WTC11 (cell line): Measurements from ENCODE around the gene DCBLD2. TPM values are rescaled to one million over a fixed set of nuclear protein-coding genes. Genes with fewer than 3 reads are reported as not detected.

Experiments
- ATAC-seq: fragments of 200-7000 bp; cut with Tn5 transposase; 2 replicates; pipeline ENCODE4 v1.10.0; 2021; ENCODE audit warnings: mild to moderate bottlenecking, moderate library complexity
- CTCF ChIA-PET: fragments of 300-600 bp; sonication (Branson Sonifier 250); formaldehyde crosslinking; loops from one replicate; lab custom pipeline; 2021; ENCODE audit warnings: antibody characterized with exemption; lab: Charles Lee
- POLR2A ChIA-PET: fragments of 350-600 bp; sonication (Branson Sonifier 250); formaldehyde crosslinking; loops from one replicate; lab custom pipeline; 2021; ENCODE audit warnings: antibody characterized with exemption; lab: Charles Lee
- DNase-seq: peaks from one replicate; pipeline ENCODE4 v3.0.0; 2021; ENCODE audit warnings: low spot score
- H3K27ac Mint-ChIP-seq: 2 replicates; pipeline ENCODE4 v1.8.0; 2021; ENCODE audit warnings: mixed read lengths
- H3K27me3 Mint-ChIP-seq: 2 replicates; pipeline ENCODE4 v1.8.0; 2021; ENCODE audit warnings: low read depth, mild to moderate bottlenecking, moderate library complexity, mixed read lengths
- H3K36me3 Mint-ChIP-seq: 2 replicates; pipeline ENCODE4 v1.8.0; 2021; ENCODE audit warnings: mixed read lengths
- H3K4me1 Mint-ChIP-seq: 2 replicates; pipeline ENCODE4 v1.8.0; 2022; ENCODE audit warnings: mixed read lengths
- H3K4me3 Mint-ChIP-seq: 2 replicates; pipeline ENCODE4 v1.8.0; 2021; ENCODE audit warnings: mild to moderate bottlenecking, moderate library complexity, mixed read lengths
- H3K9me3 Mint-ChIP-seq: 2 replicates; pipeline ENCODE4 v1.8.0; 2021; ENCODE audit warnings: mixed read lengths
- AFF4 ChIP-seq: sonication (generic); formaldehyde crosslinking; IDR thresholded peaks from 2 replicates; pipeline ENCODE4 v1.8.1; 2023; ENCODE audit warnings: mild to moderate bottlenecking, missing genetic modification reagents, borderline replicate concordance
- ARID4B ChIP-seq: sonication (generic); formaldehyde crosslinking; IDR thresholded peaks from 2 replicates; pipeline ENCODE4 v1.8.0; 2023; ENCODE audit warnings: missing genetic modification reagents, mild to moderate bottlenecking, borderline replicate concordance
- ATF3 ChIP-seq: sonication (generic); formaldehyde crosslinking; conservative IDR thresholded peaks from 2 replicates; pipeline ENCODE4 v1.8.1; 2022; ENCODE audit warnings: mild to moderate bottlenecking, missing genetic modification reagents
- CREB1 ChIP-seq: sonication (generic); formaldehyde crosslinking; IDR thresholded peaks from 2 replicates; pipeline ENCODE4 v1.8.0; 2023; ENCODE audit warnings: mild to moderate bottlenecking, missing genetic modification reagents
- GABPB1 ChIP-seq: sonication (generic); formaldehyde crosslinking; IDR thresholded peaks from 2 replicates; pipeline ENCODE4 v1.8.1; 2023; ENCODE audit warnings: mild to moderate bottlenecking, missing genetic modification reagents
- NFE2L1 ChIP-seq: sonication (generic); formaldehyde crosslinking; IDR thresholded peaks from 2 replicates; pipeline ENCODE4 v1.8.1; 2023; ENCODE audit warnings: missing genetic modification reagents
- NR1H2 ChIP-seq: sonication (generic); formaldehyde crosslinking; IDR thresholded peaks from 2 replicates; pipeline ENCODE4 v1.9.0; 2021; ENCODE audit warnings: mild to moderate bottlenecking, moderate library complexity, missing genetic modification reagents
- OVOL2 ChIP-seq: fragments of 250-450 bp; sonication (Bioruptor Pico); IDR thresholded peaks from 2 replicates; pipeline ENCODE4 v1.9.0; 2021; ENCODE audit warnings: mild to moderate bottlenecking, borderline replicate concordance
- PRRX2 ChIP-seq: fragments of 250-450 bp; sonication (Bioruptor Pico); IDR thresholded peaks from 2 replicates; pipeline ENCODE4 v1.8.0; 2021; ENCODE audit warnings: mild to moderate bottlenecking
- SMAD3 ChIP-seq: sonication (generic); formaldehyde crosslinking; IDR thresholded peaks from 2 replicates; pipeline ENCODE4 v1.8.0; 2022; ENCODE audit warnings: missing genetic modification reagents, mild to moderate bottlenecking, borderline replicate concordance
- SMAD4 ChIP-seq: sonication (generic); formaldehyde crosslinking; IDR thresholded peaks from 2 replicates; pipeline ENCODE4 v1.8.0; 2022; ENCODE audit warnings: mild to moderate bottlenecking, missing genetic modification reagents
- SOX15 ChIP-seq: fragments of 250-450 bp; sonication (Bioruptor Pico); IDR thresholded peaks from 2 replicates; pipeline ENCODE4 v1.9.0; 2021; ENCODE audit warnings: mild to moderate bottlenecking
- TCF7 ChIP-seq: sonication (generic); formaldehyde crosslinking; IDR thresholded peaks from 2 replicates; pipeline ENCODE4 v1.8.0; 2022; ENCODE audit warnings: mild to moderate bottlenecking, low read depth, missing genetic modification reagents, moderate library complexity
- TP53 ChIP-seq: sonication (generic); formaldehyde crosslinking; IDR thresholded peaks from 2 replicates; pipeline ENCODE4 v1.8.1; 2023; ENCODE audit warnings: mild to moderate bottlenecking, missing genetic modification reagents
- ZNF232 ChIP-seq: sonication (generic); formaldehyde crosslinking; IDR thresholded peaks from 2 replicates; pipeline ENCODE4 v1.8.0; 2022; ENCODE audit warnings: mild to moderate bottlenecking, missing genetic modification reagents
- ZNF263 ChIP-seq: sonication (generic); formaldehyde crosslinking; IDR thresholded peaks from 2 replicates; pipeline ENCODE4 v1.8.1; 2022; ENCODE audit warnings: low read depth, mild to moderate bottlenecking, moderate library complexity, missing genetic modification reagents
- ZNF532 ChIP-seq: fragments of 250-450 bp; sonication (Bioruptor Pico); IDR thresholded peaks from 2 replicates; pipeline ENCODE4 v1.9.0; 2021; ENCODE audit warnings: mild to moderate bottlenecking, borderline replicate concordance
- total RNA-seq: library from RNA; stranded (reverse); gene quantifications from 3 replicates; pipeline ENCODE4 v1.2.3, GENCODE V29; 2021
- TF ChIP-seq, protein P1 (sequence below): fragments of 250-450 bp; sonication (Bioruptor Pico); IDR thresholded peaks from 2 replicates; pipeline ENCODE4 v2.1.2; 2022; ENCODE audit warnings: mild to moderate bottlenecking, moderate library complexity

DCBLD2 gene
- total RNA-seq, 1 experiment from 2014 or later, result 47.9 TPM

GRCh38 chr3:98900265-98901118 lies 1.0 kb downstream of the DCBLD2 start:
- Mint-ChIP-seq H3K36me3 (no peaks in the 10 kb centered on the region), H3K4me1 (peaks cover 35% of the 10 kb centered on the region), H3K27me3 (no peaks in the 10 kb centered on the region), H3K9me3 (no peaks in the 10 kb centered on the region), H3K4me3 (peak overlapping the region; percentile 97), H3K27ac (peak overlapping the region; percentile 85)
- ChIA-PET POLR2A (interaction anchor here (1.4 kb wide), 1 partner anchor 378 kb away, joined by 8 read pairs; the partner anchor contains the start of gene CLDND1), CTCF (no interaction called here)
- DNase-seq, result no peak
- no peak for ATAC-seq
- TF ChIP-seq ZNF232 (CRISPR knock-in tag), result 0 out of 2 replicates have a peak, but pooled peaks have one; percentile 48
- 0 out of 2 replicates have a peak, but pooled peaks have one; percentile 28 for TF ChIP-seq NFE2L1
- no peak for TF ChIP-seq SMAD4 (CRISPR knock-in tag)

- POLR2A ChIA-PET, result no interaction called here
- H3K4me3 Mint-ChIP-seq, result no peak overlapping the region
- CTCF ChIA-PET, result no interaction called here
Measured at GRCh38 chr3:98897701-98898100, 3.8 kb downstream of the DCBLD2 start.

More at GRCh38 chr3:98897701-98898100, 3.8 kb downstream of the DCBLD2 start:
- Mint-ChIP-seq H3K27me3 (no peaks in the 10 kb centered on the region), H3K9me3 (no peaks in the 10 kb centered on the region), H3K27ac (no peak overlapping the region), H3K4me1 (peaks cover 54% of the 10 kb centered on the region), H3K36me3 (no peaks in the 10 kb centered on the region)
- no peak for DNase-seq
- no peak for ATAC-seq
- TF ChIP-seq NR1H2 (CRISPR knock-in tag), result no peak
- TF ChIP-seq SMAD3 (CRISPR knock-in tag), result no peak
- TF ChIP-seq TP53, result no peak
- TF ChIP-seq ATF3 (CRISPR knock-in tag), result no peak
- no peak for TF ChIP-seq CREB1 (CRISPR knock-in tag)
- no peak for TF ChIP-seq OVOL2 (CRISPR knock-in tag)
- no peak for TF ChIP-seq PRRX2 (CRISPR knock-in tag)
- no peak for TF ChIP-seq ZNF532 (CRISPR knock-in tag)
- TF ChIP-seq, protein P1, sequence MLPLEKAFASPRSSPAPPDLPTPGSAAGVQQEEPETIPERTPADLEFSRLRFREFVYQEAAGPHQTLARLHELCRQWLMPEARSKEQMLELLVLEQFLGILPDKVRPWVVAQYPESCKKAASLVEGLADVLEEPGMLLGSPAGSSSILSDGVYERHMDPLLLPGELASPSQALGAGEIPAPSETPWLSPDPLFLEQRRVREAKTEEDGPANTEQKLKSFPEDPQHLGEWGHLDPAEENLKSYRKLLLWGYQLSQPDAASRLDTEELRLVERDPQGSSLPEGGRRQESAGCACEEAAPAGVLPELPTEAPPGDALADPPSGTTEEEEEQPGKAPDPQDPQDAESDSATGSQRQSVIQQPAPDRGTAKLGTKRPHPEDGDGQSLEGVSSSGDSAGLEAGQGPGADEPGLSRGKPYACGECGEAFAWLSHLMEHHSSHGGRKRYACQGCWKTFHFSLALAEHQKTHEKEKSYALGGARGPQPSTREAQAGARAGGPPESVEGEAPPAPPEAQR (CRISPR knock-in tag), result no peak
- no peak for TF ChIP-seq GABPB1
- TF ChIP-seq TCF7 (CRISPR knock-in tag), result no peak
- TF ChIP-seq SMAD4 (CRISPR knock-in tag), result no peak
- no peak for TF ChIP-seq ARID4B (CRISPR knock-in tag)
- TF ChIP-seq SOX15 (CRISPR knock-in tag), result no peak
- no peak for TF ChIP-seq AFF4 (CRISPR knock-in tag)
- no peak for TF ChIP-seq ZNF232 (CRISPR knock-in tag)
- TF ChIP-seq ZNF263, result no peak
